ENCODE measurements around the gene SCPEP1.
A peak's percentile ranks its signal among the peaks of the same experiment; 100 is the strongest.

The SCPEP1 gene

GRCh38 chr17:57004944-57005579 is 27.1 kb downstream of the SCPEP1 start:
- DNase-seq: peak in 1 of 2 donors; percentile 5

DNA sequence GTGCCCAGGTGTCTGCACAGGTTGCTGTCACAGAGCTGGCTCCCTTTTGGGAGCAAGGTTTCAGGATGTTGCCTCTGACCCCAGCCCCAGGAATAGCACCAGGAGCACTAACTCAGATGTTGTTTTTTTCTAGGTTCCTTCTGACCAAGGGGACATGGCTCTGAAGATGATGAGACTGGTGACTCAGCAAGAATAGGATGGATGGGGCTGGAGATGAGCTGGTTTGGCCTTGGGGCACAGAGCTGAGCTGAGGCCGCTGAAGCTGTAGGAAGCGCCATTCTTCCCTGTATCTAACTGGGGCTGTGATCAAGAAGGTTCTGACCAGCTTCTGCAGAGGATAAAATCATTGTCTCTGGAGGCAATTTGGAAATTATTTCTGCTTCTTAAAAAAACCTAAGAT is 28.1 kb downstream of the SCPEP1 start:
- no peak for DNase-seq

- DNase-seq: no peak
These were observed 31.0 kb downstream of the SCPEP1 start for GRCh38 chr17:57008958-57009357.

DNA sequence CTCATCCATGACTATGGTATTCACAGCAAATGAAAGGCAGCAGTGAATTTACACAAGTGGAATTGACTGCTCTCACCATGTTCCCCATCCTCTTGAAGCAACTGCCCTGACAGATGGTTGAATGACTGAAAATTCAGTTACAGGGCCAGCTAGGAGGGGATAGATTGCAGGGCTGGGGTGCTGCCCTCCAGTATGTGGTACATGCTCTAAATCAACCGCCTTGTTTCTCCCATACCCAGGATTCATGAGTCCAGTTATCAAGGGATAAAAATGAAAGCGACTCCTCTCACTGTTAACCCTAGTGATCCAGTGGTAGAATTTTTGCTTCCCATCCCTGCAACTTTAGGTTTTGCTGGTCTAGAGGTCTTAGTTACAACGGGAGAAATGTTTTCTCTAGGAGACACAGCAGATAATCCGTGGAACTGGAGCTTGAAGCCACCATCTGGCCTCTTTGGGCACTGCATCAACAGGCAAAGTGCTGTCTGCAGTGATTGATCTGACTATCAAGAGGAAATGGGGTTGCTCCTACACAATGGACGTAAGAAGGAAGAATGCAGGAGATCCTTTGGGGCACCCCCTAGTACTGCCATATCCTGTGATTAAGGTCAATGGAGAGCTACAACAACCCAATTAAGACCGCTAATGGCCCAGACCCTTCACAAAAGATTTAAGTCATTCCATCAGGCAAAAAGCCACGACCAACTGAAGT is 32.0 kb downstream of the SCPEP1 start:
- peak; percentile 41 to 56 for DNase-seq

- no peak for DNase-seq
These were observed 32.6 kb downstream of the SCPEP1 start for GRCh38 chr17:57010487-57010886.

DNA sequence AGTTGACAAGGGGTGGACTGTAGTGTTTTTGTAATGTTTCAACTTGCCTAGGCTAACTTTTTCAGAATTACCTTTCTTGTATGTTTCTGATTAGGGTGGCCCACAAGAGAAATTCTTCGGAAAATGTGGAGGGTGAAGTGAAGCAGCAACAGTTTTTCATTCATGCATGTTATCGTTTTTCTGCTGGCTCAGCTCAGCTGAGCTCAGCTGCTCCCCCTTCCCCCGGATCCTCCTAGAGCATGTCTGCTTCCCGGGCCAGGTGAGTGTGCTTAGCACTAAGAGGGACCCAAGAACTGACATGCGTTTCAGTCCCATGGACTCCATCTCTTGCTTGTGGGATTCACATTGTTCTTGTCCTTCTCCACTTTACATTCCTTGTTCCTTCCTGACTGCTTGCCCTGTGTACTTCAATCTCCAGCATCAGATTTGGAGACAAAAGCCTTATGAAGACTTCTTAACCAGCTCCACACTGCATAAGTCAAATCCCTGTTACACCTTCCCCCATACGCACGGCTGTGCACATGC is 33.6 kb downstream of the SCPEP1 start:
- no peak for DNase-seq

GRCh38 chr17:57016071-57016763 is 38.3 kb downstream of the SCPEP1 start:
- no peak for DNase-seq

DNA sequence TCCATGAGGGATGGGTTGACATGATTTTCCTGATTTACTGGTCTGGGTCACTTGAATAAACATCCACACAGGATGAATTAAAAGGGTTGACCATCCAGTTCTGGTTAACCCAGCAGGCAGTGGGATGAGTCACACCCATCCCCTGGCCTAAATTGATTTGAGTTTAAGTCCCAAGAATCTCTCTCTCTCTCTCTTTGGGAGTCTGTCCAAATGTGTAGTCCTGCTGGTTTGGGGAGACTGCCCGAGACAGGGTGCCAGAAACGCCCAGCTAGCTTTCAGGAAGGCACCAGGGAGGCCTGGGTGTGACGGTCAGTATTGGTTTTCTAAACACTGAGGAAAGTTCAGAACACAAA is 38.8 kb downstream of the SCPEP1 start:
- DNase-seq: no peak

- DNase-seq: no peak
These were observed 39.7 kb downstream of the SCPEP1 start for GRCh38 chr17:57017625-57018024.

GRCh38 chr17:57020208-57020607 is 42.3 kb downstream of the SCPEP1 start:
- no peak for DNase-seq

- DNase-seq: no peak
These were observed 43.5 kb downstream of the SCPEP1 start for GRCh38 chr17:57021226-57021940.

DNA sequence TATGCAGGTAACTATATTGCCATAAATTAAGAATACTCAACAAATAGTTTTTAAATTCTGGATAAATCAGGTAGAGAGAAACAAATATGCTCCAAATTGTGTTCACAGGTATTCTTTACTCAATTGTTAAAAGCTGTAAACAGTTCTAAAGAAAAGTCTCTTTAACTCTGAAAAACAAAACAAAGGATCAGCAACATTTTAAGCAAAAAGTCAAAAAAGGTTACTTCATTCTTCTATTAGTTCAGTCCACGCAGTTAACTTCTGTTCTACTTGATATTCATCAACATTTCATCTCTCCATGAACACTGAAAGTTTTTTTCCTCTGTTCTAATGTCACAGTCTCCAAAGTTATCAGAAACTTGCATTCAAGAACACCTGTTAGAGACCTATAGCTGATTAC is 47.9 kb downstream of the SCPEP1 start:
- DNase-seq: no peak

GRCh38 chr17:57027852-57028251 is 49.9 kb downstream of the SCPEP1 start:
- no peak for DNase-seq

- DNase-seq: no peak
These were observed 54.4 kb downstream of the SCPEP1 start for GRCh38 chr17:57032343-57032742.

- no peak for DNase-seq
These were observed 55.4 kb downstream of the SCPEP1 start for GRCh38 chr17:57033296-57033695.

DNA sequence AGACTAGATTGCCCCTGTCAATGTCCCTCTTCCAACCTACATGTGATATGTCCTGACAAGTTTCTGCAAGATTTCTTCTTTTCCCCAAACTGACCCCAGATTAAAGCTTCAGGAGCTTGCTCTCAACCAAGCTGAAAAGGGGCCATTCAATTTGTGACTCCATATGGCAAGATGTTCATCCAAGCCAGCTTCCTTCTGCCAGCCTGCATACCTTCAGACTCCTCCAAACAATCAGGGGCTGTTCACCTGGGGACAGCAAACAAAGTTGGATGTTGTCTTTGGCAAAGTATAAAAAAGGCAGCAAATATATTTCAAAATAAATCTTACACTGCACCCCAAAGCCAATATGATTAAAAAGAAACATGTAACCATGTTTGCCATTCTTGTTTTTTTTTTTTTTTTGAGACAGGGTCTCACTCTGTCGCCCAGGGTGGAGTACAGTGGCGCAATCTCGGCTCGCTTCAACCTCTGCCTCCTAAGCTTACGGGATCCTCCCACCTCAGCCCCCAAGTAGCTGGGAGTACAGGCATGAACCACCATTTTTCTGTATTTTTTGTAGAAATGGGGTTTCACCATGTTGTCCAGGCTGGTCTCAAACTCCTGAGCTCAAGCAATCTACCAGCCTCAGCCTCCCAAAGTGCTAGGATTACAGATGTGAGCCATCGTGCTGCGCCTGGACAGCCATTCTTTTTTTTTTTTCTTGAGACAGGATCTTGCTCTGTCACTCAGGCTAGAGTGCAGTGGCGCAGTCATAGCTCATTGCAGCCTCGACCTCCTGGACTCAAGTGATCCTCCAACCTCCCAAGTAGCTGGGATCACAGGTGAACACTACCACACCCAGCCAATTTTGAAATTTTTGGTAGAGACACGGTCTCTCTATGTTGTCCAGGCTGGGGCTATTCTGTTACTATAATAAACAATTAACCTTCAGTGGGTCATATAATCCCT is 57.1 kb downstream of the SCPEP1 start:
- no peak for DNase-seq

- DNase-seq: no peak
These were observed 58.1 kb downstream of the SCPEP1 start for GRCh38 chr17:57035971-57036481.

DNA sequence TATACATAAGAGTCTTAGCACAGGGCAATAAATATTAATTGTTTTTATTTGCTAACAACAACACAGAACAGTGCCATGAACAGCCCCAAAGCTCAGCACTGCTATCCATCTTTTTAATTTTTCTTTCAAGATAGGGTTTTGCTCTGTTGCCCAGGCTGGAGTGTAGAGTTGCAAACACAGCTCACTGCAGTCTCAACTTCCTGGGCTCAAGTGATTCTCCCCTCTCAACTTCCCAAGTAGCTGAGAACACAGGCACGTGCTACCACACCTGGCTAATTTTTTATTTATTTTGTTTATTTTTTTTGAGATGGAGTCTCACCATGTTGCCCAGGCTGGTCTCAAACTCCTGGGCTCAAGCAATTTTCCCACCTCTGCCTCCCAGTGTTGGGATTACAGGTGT is 59.5 kb downstream of the SCPEP1 start:
- DNase-seq: no peak

- no peak for DNase-seq
These were observed 60.6 kb downstream of the SCPEP1 start for GRCh38 chr17:57038486-57038885.

DNA sequence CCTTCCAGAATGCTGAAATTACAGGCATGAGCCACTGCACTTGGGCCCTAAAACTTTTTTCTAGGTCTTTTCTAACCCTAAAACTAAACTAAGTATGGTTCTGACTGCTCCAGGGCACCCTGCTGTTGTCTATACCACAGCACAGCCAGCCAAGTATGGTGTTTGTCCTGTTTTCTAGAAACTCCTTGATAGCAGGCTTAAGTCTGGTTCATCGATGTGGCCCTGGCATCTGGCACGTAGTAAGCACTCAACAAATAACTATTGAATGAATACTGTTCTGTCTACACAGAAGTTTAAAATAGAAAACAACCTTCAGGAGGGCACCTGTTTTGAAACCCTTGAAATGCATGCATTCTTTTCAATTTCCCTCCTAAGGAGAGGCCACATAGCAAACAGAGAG is 62.6 kb downstream of the SCPEP1 start:
- DNase-seq: no peak

DNA sequence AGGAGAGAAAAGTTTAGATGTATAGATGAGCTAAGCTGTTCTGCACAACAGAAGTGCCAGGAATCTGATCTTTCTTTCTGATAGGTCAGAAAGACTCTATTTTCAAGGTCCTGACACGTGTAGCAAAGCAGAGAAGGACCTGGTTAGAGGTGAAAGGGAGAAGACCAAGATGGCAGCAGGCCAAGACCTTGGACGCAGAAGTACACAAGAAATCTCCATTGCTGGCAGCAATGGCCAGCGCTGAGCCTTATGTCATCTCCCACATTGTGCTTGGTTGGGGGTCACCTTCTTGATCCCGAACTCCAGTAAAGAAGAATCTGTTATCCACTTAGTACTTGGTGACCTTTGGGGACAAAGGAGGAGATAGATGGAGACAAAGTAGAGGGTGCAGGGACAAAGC is 65.3 kb downstream of the SCPEP1 start:
- no peak for DNase-seq
